Neural cell (in vitro differentiated cells): Measurements from ENCODE around the gene SPEG.

Experiments
- MXI1 ChIP-seq: fragments of 450-650 bp; conservative IDR thresholded peaks from 2 replicates; pipeline ENCODE4 v1.6.1; 2014; ENCODE audit warnings: antibody characterized with exemption, mild to moderate bottlenecking; ENCODE audit not compliant: poor library complexity, severe bottlenecking
- POLR2AphosphoS5 ChIP-seq: IDR thresholded peaks from 2 replicates; pipeline ENCODE4 v1.6.1; 2012
- TAF1 ChIP-seq: IDR thresholded peaks from 2 replicates; pipeline ENCODE4 v1.6.1; 2012; ENCODE audit warnings: low read depth
- TF ChIP-seq, protein P1 (sequence below): fragments of 450-650 bp; IDR thresholded peaks from 2 replicates; pipeline ENCODE4 v1.5.1; 2014; ENCODE audit warnings: antibody characterized with exemption, mild to moderate bottlenecking, moderate library complexity; ENCODE audit not compliant: poor library complexity, severe bottlenecking

DNA sequence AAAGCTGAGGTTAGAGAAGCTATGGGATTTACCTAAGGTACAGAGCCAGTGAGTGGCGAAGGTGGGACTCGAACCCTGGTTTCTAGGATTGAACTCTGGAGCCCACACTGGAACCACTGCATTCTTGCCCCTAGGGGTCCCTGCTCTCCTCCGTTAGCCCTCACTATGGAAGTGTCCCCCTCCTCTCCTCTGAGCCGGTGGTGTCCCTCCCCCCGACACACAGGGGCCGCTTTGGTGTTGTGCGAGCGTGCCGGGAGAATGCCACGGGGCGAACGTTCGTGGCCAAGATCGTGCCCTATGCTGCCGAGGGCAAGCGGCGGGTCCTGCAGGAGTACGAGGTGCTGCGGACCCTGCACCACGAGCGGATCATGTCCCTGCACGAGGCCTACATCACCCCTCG, 55.5 kb downstream of the SPEG start:
- no peak for TF ChIP-seq TAF1
- TF ChIP-seq, protein P1, sequence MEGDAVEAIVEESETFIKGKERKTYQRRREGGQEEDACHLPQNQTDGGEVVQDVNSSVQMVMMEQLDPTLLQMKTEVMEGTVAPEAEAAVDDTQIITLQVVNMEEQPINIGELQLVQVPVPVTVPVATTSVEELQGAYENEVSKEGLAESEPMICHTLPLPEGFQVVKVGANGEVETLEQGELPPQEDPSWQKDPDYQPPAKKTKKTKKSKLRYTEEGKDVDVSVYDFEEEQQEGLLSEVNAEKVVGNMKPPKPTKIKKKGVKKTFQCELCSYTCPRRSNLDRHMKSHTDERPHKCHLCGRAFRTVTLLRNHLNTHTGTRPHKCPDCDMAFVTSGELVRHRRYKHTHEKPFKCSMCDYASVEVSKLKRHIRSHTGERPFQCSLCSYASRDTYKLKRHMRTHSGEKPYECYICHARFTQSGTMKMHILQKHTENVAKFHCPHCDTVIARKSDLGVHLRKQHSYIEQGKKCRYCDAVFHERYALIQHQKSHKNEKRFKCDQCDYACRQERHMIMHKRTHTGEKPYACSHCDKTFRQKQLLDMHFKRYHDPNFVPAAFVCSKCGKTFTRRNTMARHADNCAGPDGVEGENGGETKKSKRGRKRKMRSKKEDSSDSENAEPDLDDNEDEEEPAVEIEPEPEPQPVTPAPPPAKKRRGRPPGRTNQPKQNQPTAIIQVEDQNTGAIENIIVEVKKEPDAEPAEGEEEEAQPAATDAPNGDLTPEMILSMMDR, result no peak
- TF ChIP-seq POLR2AphosphoS5, result no peak
- TF ChIP-seq MXI1, result no peak
